Measurements from ENCODE around the gene PRKCG.

PRKCG gene

DNA sequence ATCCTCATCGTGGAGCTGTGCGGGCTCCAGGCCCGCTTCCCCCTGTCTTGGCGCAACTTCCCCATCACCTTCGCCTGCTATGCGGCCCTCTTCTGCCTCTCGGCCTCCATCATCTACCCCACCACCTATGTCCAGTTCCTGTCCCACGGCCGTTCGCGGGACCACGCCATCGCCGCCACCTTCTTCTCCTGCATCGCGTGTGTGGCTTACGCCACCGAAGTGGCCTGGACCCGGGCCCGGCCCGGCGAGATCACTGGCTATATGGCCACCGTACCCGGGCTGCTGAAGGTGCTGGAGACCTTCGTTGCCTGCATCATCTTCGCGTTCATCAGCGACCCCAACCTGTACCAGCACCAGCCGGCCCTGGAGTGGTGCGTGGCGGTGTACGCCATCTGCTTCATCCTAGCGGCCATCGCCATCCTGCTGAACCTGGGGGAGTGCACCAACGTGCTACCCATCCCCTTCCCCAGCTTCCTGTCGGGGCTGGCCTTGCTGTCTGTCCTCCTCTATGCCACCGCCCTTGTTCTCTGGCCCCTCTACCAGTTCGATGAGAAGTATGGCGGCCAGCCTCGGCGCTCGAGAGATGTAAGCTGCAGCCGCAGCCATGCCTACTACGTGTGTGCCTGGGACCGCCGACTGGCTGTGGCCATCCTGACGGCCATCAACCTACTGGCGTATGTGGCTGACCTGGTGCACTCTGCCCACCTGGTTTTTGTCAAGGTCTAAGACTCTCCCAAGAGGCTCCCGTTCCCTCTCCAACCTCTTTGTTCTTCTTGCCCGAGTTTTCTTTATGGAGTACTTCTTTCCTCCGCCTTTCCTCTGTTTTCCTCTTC is 8.0 kb upstream of the PRKCG start:
- no peak for DNase-seq

DNA sequence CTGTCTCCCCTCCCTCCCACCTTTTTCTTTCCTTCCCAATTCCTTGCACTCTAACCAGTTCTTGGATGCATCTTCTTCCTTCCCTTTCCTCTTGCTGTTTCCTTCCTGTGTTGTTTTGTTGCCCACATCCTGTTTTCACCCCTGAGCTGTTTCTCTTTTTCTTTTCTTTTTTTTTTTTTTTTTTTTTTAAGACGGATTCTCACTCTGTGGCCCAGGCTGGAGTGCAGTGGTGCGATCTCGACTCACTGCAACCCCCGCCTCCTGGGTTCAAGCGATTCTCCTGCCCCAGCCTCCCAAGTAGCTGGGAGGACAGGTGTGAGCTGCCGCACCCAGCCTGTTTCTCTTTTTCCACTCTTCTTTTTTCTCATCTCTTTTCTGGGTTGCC is 7.4 kb upstream of the PRKCG start:
- no peak for DNase-seq

DNA sequence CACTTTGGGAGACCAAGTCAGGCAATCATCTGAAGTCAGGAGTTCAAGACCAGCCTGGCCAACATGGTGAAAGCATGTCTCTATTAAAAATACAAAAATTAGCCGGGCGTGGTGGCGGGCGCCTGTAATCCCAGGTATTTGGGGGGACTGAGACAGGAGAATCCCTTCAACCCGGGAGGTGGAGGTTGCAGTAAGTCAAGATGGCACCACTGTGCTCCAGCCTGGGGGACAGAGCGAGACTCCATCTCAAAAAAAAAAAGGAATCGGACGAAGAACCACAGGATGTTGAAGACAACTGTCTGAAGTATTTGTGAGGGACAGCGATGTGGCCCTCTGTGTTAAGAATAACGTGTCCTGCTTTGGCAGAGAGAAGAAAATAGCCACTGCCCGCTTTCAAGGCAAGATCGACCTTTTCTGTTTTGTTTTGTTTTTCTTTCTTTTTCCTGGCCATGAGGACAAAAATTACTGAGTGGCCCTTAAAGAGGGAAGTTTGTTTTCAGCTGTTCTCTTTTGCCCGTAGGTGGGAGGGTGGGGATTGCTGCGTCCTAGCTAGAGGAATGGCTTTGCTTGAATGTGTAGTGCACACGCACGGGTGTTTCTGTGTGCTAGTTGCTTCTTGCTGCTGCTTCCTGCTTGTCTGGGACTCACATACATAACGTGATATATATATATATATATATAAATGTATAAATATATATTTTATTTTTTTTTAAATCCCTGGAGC is 6.2 kb upstream of the PRKCG start:
- no peak for DNase-seq

DNA sequence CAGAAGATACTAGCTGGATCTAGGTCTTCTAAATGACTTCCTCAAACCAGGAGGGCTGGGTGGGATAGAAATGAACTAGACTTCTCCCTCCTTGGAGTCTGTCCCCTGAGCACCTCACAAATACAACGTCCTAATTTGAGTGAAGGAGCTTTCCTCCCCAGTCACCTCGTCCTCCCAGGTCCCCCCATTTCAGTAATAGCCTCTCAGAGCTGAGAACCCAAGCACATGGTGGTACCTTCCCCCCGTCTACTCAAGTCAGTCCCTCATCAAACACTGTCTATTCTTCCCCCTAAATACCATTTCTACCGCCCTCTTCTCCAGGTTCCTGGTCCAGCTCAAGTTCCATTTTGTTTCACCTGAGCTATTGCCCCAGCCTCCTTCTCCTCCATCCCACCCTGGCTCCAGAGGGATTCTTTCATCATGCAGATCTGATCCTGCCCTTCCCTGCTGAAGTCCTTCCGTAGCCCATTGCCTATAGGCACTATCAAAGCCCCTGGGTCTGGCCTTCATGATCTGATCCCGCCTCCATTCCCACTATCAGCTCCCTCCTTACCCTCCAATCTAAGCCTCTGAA is 5.3 kb upstream of the PRKCG start:
- DNase-seq = no peak

DNA sequence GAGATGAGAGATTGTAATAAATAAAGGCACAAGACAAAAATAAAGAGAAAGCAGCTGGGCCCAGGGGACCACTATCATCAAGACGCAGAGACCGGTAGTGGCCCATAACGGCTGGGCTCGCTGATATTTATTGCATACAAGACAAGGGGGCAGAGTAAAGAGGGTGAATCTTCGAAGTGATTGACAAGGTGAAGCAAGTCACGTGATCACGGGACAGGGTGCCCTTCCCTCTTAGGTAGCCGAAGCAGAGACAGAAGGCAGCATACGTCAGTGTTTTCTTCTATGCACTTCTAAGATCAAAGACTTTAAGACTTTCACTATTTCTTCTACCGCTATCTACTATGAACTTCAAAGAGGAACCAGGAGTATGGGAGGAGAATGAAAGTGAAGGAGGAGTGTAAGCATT is 4.6 kb upstream of the PRKCG start:
- DNase-seq = no peak

DNA sequence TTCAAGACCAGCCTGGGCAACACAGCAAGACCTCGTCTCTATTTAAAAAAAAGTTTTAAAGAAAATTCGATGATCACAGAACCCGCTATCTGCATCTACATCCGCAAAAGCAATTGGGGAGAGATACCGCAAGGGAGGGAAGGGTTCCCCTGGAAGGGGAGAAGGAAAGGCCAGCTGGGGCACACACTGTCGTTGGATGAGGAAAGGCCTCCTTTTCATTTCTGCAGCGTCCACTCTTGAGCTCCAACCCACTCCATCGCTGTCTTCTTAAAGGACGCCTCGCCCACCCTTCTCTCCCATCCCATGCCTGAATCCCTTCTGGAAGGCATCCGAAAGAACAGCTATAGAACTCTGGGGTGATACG is 3.2 kb upstream of the PRKCG start:
- no peak for DNase-seq

DNA sequence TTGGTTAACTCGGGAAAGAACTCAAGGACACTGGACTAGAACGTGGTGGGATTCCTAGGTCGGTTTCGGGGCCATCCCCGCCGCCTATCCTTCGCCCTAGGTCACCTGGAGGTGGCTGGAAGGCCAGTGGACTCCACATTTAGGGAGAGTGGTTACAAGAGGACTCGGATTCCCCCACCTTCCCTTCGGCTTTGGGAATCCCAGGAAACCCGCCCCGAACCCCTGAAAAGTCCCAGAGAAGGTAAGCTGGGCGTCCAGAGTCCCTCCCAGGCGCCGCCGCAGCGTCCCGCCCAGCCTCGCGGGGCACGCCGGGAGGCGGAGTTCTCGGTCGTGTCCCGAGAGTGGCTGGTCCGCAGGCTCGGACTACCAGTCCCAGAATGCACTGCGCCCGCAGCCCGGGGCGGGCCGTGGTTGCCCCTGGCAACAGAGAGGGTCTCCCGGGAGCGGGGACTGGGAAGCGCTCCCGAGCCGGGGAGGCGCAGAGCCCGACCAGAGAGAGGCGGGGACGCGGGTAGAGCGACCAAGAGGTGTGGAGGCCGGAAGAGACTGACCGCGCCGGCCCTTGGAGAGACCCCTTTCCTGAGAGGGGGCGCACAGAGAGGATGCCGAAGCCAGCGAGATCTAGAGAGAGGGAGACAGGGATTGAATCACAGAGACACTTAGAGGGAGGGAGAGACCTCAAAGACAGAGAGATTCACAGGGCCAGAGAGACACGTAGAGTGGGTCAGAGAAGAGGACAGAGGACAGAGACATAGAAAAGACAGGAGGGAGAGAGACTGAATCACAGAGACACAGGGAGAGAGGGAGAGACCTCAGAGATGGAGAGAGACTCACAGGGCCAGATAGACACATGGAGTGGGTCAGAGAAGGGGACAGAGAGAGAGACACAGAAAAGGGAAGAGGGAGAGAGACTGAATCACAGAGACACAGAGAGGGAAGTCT is 2.6 kb upstream of the PRKCG start:
- no peak for DNase-seq

DNA sequence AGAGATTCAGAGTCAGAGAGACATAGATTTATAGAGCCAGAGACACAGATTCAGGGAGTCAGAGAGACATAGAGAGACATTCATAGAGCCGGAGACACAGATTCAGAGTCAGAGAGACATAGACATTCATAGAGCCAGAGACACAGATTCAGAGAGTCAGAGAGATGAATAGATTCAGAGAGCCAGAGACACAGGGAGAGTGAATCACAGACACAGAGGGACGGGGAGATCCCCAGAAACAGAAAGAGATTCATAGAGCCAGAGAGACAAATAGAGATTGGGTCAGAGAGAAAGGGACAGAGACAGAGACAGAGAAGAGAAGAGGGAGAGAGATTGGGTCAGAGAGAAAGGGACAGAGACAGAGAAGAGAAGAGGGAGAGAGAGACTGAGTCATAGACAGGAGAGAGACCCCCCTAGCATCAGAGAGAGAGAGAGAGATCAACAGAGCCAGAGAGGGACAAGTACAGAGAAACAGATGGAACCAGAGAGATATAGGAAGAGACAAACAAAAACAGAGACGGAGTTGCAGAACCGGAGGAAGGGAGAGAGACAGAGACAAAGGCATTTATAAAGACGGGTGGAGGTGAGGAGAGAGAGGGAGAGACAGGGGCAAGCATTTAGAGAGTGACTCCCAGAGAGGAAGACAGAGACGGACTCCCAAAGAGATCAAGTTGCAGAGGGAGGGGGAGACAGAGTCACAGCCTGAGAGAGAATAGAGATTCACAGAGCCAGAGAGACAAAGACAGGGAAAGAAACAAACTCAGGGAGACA is 1.1 kb upstream of the PRKCG start:
- DNase-seq = no peak

DNA sequence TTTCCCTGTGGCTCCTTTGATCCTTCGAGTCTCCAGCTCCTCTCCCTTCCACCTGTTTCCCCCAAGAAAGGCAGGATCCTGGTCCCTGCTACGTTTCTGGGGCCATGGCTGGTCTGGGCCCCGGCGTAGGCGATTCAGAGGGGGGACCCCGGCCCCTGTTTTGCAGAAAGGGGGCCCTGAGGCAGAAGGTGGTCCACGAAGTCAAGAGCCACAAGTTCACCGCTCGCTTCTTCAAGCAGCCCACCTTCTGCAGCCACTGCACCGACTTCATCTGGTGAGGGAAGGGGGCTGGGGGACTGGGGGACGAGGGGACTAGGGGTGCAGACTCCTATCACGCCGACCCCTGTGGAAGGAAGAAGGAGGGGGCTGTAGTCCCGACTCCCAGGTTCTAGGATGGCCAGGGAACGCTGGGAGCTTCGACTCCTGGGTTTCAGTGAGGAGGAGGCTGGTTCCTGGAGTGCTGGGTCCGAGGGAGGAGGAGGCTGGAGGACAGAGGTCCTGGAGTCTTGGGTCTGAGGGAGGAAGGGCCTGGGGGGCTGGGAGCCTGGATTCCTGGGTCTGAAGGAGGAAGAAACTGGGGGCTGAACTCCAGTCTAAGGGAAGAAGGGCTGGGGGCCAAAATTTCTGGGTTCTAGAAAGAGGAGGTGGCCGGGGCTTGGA is 524 bp downstream of the PRKCG start:
- DNase-seq = no peak

DNA sequence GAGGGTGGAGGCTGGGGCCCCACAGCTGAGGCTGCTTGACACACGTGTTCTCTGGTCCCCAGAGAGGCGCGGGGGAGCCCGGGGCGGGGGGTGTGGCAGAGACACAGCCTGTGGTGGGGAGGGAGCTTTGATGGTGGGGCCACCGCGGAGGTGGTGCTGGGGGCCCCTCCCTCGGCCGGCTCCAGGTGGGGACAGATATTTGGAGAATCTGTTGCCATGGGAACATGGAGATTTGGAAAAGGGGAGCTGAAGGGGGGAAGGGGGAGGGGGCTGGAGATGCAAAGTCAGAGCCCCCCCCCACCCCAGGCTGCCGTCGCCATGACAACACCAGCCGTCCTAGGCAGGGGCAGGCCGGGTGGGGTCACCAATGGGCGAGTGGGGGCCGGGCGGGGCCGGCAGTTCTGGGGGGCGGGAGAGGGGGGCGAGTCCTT is 1.2 kb downstream of the PRKCG start:
- no peak for DNase-seq

DNA sequence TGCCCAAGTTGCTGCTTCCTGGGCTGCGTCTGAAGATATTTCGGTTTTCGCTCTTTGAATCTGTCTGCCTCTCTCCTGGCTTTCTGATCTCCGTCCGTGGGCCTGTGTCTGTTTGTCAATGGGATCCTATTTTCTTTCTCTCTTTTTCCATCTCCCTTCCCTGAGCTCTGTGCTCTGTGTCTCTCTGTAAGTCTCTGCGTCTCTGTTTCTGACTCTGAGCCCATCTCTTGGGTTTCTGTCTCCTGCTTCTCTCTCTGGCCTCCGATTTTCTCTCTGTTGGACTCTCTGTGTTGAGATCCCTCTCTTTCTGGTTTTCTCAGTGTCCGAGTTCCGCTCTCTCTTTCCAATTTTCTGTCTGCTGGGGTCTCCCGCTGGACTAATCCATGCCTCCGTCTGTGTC is 1.7 kb downstream of the PRKCG start:
- DNase-seq = no peak

DNA sequence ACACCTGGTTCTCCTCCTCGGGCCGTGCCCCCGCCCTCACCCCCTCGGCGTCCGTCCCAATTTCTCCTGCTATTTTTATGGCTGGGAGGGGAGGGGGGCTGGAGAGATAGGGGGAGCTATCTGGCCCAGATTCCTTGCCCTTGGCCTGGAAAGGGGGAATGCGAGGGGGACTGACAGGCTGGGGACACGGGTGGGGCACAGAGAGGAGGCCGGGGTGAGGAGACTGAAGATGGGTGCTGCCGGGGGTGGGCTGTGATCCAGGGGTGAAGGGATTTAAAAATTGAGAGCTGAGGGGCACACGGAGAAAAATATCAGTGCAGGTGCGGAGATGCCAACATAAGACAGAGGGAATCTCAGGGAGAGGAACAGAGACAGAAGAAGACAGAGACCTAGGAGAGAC is 2.3 kb downstream of the PRKCG start:
- DNase-seq = no peak

DNA sequence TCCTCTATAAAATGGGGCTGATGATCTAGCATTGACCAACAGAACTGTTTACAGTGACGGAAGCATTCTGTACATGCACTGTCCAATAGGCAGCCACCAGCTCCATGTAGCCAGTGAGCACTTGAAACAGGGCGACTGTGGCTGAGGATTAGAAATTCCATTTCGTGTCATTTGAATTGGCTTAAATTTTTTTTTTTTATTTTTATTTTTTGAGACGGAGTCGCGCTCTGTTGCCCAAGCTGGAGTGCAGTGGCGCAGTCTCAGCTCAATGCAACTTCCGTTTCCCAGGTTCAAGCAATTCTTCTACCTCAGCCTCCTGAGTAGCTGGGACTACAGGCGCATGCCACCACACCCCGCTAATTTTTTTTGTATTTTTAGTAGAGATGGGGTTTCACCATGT is 3.0 kb downstream of the PRKCG start:
- DNase-seq = no peak

DNA sequence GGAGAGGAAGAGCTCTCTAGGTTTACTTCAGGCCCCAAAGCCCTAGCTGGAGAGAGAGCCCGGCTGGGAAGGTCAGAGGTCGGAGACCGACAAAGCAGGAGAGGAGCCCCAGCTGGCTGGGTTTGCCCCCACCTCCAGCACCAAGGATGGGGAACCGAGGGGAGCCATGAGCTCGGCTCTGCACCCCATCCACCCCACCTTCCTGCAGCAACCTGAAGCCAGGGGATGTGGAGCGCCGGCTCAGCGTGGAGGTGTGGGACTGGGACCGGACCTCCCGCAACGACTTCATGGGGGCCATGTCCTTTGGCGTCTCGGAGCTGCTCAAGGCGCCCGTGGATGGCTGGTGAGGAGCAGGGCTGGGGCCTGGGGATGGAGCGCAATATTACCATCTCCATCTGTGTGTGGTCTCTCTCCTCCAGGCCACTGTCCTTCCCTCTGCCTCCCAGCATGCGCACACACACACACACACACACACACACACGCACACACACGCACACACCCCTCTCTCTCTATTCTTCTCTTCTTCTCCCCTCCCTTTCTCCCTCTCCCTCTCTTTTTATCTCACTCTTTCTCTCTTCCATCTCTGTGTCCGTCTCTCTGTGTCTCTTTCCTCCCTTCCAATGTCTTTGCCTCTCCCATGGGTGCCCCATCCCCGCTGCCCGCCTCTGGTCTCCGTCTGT is 10.4 kb downstream of the PRKCG start:
- DNase-seq = no peak

DNA sequence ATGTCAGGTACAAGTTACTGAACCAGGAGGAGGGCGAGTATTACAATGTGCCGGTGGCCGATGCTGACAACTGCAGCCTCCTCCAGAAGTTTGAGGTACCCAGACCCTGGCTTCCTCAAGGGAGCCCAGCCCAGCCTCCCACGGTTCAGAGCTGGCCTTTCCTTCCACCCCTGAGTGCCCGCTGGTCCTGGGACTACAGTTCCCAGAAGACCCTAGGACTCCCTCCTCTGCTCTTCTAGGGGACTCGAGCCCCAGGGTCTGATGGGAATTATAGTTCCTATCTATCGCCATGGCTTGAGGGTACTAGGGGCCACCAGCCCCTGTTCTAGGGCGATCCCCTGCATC is 11.0 kb downstream of the PRKCG start:
- no peak for DNase-seq

DNA sequence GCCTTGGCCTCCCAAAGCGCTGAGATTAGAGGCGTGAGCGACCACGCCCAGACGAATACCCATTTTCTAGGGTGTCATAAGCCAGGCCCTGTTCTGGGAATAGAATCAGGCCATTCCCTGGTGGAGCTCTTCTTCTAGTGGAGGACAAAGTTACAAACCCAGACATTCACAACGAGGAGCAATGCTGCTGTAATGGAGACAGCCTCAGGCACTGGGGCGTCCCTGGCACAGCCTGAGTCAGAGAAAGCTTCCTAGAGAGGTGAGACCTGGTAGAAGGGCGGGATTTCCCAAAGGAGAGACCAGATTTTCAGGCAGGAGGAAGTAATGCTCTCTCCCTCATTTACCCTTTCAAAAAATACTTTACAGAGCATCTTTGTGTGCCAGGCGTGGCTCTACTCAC is 12.7 kb downstream of the PRKCG start:
- DNase-seq = no peak

DNA sequence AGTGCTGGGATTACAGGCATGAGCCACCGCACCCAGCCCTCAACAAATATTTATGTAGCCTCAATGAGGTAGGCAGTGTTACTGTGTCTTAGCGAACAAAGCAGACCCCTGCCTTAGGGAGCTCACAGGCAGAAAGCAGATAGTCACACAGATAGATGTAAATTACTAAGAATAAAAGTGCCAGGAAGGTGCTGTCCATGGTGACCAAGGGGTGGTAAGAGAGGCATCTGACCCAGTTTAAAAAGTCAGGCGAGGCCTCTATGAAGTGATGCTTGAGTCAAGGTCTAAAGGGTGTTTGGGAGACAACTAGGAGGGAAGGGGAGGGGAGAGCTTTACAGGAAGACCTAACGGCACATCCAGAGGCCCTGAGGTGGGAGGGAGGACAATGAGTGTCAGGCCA is 14.7 kb downstream of the PRKCG start:
- no peak for DNase-seq

DNA sequence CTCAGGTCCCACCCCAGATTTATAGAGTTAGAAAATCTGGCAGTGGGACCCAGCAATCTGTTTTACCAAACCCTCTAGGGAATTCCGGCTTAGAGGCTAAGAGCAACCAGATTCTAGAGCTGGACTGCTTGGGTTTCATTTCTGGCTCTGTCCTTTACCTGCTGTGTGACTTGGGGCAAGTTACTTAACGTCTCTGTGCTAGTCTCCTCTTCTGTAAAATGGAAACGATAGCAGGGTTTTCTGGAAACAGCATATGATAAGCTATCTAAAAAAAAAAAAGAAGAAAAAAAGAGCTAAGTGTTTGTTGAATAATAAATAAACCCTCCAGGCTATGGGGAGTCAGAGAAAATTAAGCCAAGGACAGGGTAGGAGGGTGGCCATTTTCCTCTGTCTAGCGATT is 15.5 kb downstream of the PRKCG start:
- no peak for DNase-seq

DNA sequence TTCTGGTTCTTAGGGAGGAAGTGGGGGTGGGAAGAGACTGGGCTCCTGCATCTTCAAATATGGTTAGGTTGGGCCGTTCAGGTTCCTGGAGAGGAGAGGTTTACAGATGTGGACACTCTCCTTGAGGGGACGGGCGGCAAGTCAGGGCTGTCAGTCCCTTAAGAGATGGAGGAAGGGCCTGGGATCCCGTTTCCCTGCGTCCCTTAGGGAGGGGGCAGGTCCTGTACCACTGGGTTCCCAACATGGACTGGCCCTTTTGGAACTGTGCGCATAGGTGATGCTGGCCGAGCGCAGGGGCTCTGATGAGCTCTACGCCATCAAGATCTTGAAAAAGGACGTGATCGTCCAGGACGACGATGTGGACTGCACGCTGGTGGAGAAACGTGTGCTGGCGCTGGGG is 16.2 kb downstream of the PRKCG start:
- no peak for DNase-seq

DNA sequence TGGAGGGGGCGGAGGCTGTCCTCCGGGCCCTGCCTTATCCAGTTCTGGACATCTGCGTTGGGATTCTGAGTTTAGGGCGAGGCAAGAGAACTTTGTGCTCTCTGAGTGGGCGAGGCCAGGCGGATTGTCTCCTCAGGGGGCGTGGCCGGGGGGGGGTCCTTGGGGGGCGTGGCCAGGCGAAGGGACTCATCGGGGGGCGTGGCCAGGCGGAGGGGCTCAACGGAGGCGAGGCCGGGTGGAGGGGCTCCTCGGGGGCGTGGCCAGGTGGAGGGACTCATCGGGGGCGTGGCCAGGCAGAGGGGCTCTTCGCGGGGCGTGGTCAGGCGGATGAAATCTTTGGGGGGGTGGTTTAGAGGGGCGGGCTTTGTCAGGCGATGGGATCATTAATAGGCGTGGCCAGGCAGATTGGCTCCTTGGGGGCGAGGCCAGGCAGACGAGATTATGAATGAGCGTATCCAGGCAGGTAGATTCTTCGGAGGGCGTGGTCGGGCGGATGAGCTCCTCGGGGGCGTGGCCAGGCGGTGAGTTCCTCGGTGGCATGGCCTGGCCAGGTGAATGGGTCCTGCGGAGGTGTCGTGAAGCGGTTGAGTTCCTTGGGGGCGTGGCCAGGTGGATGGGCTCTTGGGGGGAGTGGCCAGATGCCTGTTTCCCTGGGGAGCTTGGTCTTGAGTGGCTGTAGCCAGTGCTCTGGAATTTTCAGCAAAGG is 16.8 kb downstream of the PRKCG start:
- no peak for DNase-seq
